Amniotic epithelial cell (primary cell): Measurements from ENCODE around the gene C19orf73.

ENCODE experiments used
- DNase-seq: peaks from one replicate; pipeline ENCODE4 v3.0.0-alpha.2; 2010; ENCODE audit warnings: low read depth

C19orf73 gene, protein sequence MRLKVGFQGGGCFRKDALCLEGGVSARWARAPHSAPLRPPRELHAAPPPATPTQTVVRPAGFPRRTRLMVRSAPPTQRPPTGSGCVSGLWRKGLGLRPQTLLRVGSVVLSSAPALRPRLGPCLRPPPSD

DNA sequence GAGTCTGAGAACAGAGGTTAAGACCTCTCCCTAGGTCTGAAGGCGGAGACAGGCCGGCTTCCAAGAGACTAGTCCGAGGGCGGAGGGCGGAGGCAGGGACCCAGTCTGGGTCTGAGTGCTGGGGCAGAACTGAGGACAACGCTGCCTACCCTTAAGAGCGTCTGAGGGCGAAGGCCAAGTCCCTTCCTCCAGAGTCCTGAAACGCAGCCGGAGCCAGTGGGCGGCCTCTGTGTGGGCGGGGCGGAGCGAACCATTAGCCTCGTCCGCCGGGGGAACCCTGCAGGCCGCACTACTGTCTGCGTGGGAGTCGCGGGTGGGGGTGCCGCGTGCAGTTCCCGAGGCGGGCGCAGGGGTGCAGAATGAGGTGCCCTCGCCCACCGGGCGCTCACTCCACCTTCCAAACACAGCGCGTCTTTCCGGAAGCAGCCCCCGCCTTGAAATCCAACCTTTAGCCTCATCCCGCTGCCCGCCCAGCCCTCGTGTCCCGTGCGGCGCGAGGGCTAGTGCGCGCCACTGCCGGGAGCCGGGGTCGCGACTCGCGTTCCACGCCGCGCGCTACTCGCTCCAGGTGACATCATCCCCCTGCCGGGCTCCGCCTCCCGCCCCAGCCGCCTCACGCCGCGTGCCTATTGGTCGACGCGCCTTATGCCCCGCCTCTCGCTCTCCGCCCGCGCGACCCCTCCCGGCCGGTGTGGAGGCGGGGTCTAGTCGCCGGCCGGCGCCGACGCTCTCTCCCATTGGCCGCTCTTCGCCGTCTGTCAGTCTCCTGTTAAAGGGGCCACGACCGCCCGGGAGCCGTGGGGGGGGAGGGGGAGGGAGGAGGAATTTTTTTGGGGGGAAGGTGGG, at the start of gene C19orf73:
Gene C19orf73 (minus strand): TSS at position 579 of the 846 bp plus-strand sequence. CDS start 121 bp downstream, at position 458.
- DNase-seq = peak; percentile 92

DNA sequence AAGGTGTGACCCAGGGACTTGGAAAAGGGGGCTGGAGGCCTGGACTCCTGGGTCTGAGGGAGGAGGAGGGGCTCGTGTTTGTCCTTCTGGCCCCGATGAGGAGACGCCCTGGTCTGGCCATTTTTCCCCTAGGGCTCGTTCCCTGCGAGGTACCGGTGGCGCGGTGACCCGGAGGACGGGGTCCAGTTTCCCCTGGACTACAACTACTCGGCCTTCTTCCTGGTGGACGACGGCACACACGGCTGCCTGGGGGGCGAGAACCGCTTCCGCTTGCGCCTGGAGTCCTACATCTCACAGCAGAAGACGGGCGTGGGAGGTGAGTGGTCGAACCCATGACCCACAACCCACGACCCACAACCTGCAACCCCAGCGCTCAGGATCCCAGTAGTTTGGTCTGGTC, 49.5 kb upstream of the C19orf73 start:
- DNase-seq = no peak

GRCh38 chr19:49167857-49168409, 49.0 kb upstream of the C19orf73 start:
- DNase-seq = no peak

- no peak for DNase-seq
Measured at GRCh38 chr19:49165865-49166301, 46.9 kb upstream of the C19orf73 start.

DNA sequence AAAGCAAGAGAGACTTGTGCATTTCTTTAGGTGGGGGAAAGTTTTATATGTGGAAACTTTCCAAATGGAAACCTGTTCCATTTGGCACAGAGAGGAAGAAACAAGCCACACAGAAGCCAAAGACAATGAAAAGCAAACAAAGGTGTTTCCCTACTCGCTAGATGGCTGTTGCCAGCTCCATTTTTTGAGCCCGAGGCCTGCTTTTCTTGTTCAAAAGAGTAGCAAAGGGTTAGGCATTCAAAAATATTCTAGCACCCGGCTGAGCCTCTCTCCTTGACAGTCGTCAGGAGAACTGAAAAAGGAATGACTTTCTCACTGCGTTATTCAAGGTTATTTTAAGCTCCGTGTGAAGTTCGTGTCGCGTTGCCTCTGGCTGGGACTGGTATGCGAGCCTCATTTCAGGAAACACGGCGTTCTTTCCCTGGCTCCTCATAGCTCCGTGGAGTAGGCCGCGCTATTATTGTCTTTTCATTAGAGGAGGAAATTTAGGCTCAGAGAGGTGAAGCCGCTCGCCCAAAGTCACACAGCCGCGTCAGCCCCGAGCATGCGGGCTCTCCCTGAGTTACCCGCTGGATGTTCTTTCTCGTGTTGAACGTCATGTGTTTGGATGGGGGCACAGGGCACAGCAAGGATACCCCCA, 46.3 kb upstream of the C19orf73 start:
- no peak for DNase-seq

DNA sequence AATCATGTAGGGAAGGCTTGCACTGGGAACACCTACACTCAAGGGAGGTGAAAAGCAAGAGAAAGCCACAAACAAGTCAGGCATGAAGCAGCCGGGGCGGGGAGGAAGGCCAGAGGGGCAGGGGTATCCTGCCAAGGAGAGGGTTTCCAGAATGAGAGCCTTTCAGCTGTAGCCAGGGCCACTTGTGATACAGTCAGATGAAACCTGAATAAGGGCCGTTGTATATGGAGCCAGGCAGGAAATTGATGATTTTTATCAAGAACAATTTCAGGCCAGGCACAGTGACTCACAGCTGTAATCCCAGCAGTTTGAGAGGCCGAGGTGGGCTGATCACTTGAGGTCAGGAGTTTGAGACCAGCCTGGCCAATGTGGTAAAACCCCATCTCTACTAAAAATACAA, 43.0 kb upstream of the C19orf73 start:
- no peak for DNase-seq

DNA sequence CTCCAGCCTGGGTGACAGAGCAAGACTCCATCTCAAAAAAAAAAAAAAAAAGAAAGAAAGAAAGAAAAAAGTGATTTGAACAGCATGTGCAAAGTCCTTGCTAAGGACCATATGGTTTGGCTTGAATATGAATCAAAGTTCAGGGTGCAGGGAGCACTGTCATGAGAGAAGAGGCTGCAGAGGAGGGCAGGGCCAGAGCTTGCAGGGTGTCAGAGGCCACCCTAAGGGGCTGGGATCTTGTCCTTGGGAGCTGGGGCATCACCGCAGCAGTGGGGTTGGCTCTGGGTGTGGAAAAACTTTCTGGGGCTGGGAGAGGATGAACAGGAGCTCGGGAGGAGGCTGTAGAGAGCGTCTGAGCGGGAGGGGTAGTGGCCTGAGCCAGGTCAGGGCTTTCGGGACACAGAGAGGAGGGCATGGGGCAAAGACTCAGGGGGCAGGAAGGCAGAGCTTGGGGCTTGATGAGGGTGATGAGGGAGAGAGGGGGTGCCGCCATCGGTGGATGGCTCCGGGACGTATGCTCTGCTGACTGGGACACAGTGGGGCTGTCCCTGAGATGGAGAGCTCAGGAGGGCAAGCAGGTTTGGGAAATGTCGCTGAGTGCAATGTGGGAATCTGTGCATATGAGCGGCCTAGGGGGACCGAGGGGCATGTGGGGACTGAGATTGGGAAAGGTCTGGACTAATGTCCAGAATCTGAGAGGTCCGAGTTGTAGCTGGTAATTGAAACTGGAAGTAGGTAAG, 41.7 kb upstream of the C19orf73 start:
- no peak for DNase-seq

DNA sequence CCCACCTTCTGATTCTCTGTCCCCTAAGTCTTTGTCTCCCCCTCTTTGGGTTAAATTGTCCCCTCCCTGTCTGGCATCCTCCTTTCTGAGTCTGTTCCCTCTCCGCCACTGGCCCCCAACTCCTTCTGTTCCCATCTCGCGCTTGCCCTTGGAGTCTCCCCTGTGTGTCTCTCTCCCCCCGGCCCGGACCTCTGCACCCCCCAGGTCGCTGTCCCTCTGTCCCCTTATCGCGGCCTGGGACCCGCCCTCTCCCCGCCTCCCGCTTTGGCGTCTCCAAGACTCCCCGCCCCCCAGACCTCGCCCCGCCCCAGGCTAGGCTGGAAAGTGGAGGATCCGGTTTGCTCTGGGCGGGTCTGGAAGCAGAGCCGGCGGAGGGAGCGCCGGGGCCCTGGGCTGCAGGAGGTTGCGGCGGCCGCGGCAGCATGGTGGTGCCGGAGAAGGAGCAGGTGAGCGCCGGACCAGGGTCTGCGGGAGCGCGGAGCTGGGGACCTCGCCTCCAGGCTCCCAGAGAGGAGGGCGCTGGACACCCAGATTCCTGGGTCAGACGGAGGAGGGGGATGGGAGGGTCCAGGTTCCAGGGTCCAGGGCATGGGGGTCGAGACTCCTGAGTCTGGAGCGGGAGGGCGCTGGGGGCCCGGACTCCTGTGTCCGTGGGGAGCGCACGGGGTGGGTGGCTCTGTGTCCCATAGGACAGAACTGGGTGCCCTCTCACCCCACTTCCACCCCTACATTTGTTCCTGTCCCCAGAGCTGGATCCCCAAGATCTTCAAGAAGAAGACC, 38.7 kb upstream of the C19orf73 start, which contains the start of gene TRPM4:
Gene TRPM4 (plus strand): TSS at position 348 of the 780 bp plus-strand sequence. CDS start 75 bp downstream, at position 423.
- peak; percentile 57 for DNase-seq

GRCh38 chr19:49155820-49156346, 36.9 kb upstream of the C19orf73 start:
- no peak for DNase-seq

GRCh38 chr19:49155005-49155819, 36.3 kb upstream of the C19orf73 start, which contains the start of gene HRC:
TSS of gene HRC (minus strand) at chr19:49155396. CDS start at chr19:49155237, 159 bp downstream.
- DNase-seq = no peak

DNA sequence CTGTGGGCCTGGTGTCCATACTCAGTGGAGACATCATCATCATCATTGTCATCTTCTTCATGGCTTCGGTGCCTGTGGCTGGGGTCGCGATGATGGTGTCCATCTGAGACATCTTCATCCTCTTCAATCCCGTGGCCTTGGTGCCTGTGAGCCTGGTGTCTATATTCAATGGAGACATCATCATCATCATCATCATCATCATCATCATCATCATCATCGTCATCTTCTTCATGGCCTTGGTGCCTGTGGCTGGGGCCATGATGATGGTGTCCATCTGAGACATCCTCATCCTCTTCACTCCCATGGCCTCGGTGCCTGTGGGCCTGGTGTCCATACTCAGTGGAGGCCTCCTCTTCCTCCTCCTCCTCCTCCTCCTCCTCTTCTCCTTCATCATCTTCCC, 35.3 kb upstream of the C19orf73 start:
- no peak for DNase-seq

DNA sequence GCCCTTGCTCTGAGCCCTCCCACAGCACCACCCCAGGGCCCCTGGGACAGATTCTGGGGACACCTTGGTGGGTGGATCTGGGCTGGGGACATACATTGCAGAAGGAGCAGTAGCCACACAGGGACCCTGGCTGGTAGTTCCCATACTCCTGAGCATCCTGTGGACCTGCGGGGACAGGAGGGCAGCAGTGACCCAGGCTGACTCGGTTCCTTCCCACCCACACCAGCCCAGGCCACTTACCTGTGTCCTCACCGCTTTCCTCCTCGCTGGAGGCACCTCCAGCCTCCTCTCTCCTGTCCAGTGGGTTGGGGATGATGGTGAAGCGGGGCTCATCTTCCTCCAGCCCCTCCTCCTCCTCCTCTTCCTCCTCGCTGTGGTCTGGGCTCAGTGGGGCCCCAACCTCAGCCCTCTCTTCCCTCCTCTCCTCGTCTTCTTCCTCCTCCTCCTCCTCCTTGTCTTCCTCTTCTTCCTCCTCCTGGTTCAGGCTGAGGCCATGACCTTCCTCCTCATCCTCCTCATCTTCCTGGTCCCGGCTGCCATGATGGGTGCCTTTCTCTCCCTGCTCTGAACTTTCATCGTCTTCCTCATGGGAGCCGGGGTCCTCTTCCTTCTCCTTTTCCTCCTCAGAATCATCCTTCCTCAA, 34.3 kb upstream of the C19orf73 start:
- DNase-seq = no peak

GRCh38 chr19:49152119-49152550, 33.2 kb upstream of the C19orf73 start:
- no peak for DNase-seq

DNA sequence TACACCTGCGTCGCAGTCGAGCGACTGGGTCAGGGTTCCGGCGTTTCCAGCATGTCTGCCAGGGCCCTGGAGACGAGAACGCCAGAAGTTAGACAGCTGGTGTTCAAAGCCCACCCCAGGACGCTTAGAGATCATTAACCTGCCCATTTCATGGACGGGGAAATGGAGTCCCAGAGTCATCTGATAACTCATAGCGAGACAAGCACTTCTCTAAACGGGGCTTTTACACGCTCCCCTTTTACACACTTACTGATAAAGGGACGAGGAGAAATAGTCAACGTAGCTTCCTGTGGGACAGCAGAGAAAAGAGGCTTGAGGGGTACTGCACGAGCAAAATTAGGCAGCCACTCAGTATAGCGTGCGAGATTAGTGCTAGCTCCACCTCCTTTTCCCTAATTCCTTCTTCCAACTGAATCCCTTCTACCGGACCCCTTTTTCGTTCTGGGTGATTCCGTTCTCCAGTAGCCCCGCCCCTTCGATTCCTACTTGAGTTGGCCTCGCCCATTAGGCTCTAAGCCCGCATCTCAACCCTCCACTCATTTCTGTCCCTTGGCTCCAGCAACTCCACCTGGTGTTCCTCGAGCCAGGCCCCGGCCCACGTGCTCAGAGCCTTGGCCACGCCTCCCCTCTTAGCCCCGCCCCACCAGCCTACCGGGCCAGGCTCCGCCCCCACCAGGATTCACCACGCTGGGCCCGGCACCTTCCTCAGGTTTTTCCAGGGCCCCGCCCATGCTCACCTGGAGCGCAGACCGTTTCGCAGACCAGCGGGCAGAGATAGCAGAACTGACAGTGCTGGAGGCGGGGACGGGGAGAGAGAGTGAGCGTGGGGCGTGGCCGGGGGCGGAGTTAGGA, 32.5 kb upstream of the C19orf73 start:
- peak; percentile 37 for DNase-seq

GRCh38 chr19:49150944-49151243, 32.0 kb upstream of the C19orf73 start:
- no peak for DNase-seq

- peak; percentile 70 for DNase-seq
Measured at GRCh38 chr19:49150106-49150943, 31.4 kb upstream of the C19orf73 start.

- DNase-seq = peak; percentile 85
Measured at GRCh38 chr19:49149652-49150105, 30.7 kb upstream of the C19orf73 start.
